DND-41 (cell line): ENCODE results near the gene EHF.

ENCODE experiments used
- ATAC-seq: fragments of 200-7000 bp; cut with Tn5 transposase; 3 replicates; pipeline ENCODE4 v1.9.1; 2021; ENCODE audit warnings: low read depth; ENCODE audit not compliant: insufficient read depth
- DNase-seq: peaks from one replicate; pipeline ENCODE4 v3.0.0-alpha.2; 2020
- H2AFZ ChIP-seq: 2 replicates; pipeline ENCODE4 v1.6.0; 2012; ENCODE audit warnings: low read depth, low read length
- H3K27ac ChIP-seq: 2 replicates; pipeline ENCODE4 v1.5.1; 2012; ENCODE audit warnings: low read length, inconsistent platforms
- H3K27me3 ChIP-seq: fragments of 200-600 bp; sonication (generic); 2 replicates; pipeline ENCODE4 v1.6.0; 2012; ENCODE audit warnings: low read length, mild to moderate bottlenecking, inconsistent platforms; ENCODE audit not compliant: insufficient read depth, poor library complexity
- H3K36me3 ChIP-seq: 2 replicates; pipeline ENCODE4 v1.5.1; 2012; ENCODE audit warnings: low read length, inconsistent platforms; ENCODE audit not compliant: insufficient read depth
- H3K4me1 ChIP-seq: 2 replicates; pipeline ENCODE4 v1.5.1; 2012; ENCODE audit warnings: mild to moderate bottlenecking, low read length; ENCODE audit not compliant: insufficient read depth
- H3K4me2 ChIP-seq: 2 replicates; pipeline ENCODE4 v1.6.0; 2012; ENCODE audit warnings: mild to moderate bottlenecking, moderate library complexity, low read length, inconsistent platforms; ENCODE audit not compliant: insufficient read depth
- H3K4me3 ChIP-seq, 2 experiments: fragments of 200-600 bp in 1 of 2; shearing (Covaris generic) in 1 of 2; 2 replicates each; pipeline ENCODE4 v1.5.1; 2012 to 2016; ENCODE audit warnings: inconsistent platforms in 2 of 2, low read length in 2 of 2, mild to moderate bottlenecking in 2 of 2, low read depth in 1 of 2, moderate library complexity in 1 of 2
- H3K79me2 ChIP-seq: 2 replicates; pipeline ENCODE4 v1.6.0; 2012; ENCODE audit warnings: low read length, inconsistent platforms; ENCODE audit not compliant: insufficient read depth
- H3K9ac ChIP-seq: 2 replicates; pipeline ENCODE4 v1.6.0; 2012; ENCODE audit warnings: low read depth, mild to moderate bottlenecking, inconsistent platforms, low read length, moderate library complexity
- H3K9me3 ChIP-seq: 2 replicates; pipeline ENCODE4 v1.5.1; 2012; ENCODE audit warnings: low read length, moderate library complexity, mild to moderate bottlenecking, inconsistent platforms; ENCODE audit not compliant: insufficient read depth, severe bottlenecking
- H4K20me1 ChIP-seq: 2 replicates; pipeline ENCODE4 v1.6.0; 2012; ENCODE audit warnings: low read length; ENCODE audit not compliant: insufficient read depth
- CTCF ChIP-seq: IDR thresholded peaks from 2 replicates; pipeline ENCODE4 v1.5.1; 2012; ENCODE audit warnings: borderline replicate concordance, low read length, moderate library complexity, mild to moderate bottlenecking; ENCODE audit not compliant: poor library complexity, severe bottlenecking; ENCODE audit errors: extremely low read depth
- EZH2 ChIP-seq: IDR thresholded peaks from 3 replicates; pipeline ENCODE4 v1.6.1; 2012; ENCODE audit warnings: borderline replicate concordance, low read depth, mild to moderate bottlenecking, moderate library complexity, low read length, inconsistent platforms; ENCODE audit not compliant: severe bottlenecking

EHF gene

GRCh38 chr11:34575671-34576070 is 45.2 kb upstream of the EHF start:
- no peaks in the 10 kb centered on the region for H3K4me1 ChIP-seq
- no peak overlapping the region for H3K4me2 ChIP-seq
- no peak overlapping the region for H3K27ac ChIP-seq
- no peak overlapping the region for H3K4me3 ChIP-seq
- no peak overlapping the region for H2AFZ ChIP-seq
- ATAC-seq (no peak), DNase-seq (no peak)
- H3K27me3 ChIP-seq, result peaks cover 29% of the 10 kb centered on the region
- H3K36me3 ChIP-seq, result no peaks in the 10 kb centered on the region
- TF ChIP-seq EZH2 (no peak), CTCF (no peak)
- H4K20me1 ChIP-seq, result 0 out of 2 replicates have a peak, but pooled peaks cover 3% of the 10 kb centered on the region
- H3K79me2 ChIP-seq, result no peaks in the 10 kb centered on the region
- H3K9ac ChIP-seq, result no peak overlapping the region
- H3K9me3 ChIP-seq, result no peaks in the 10 kb centered on the region

- H3K4me1 ChIP-seq, result no peaks in the 10 kb centered on the region
- peaks cover 36% of the 10 kb centered on the region for H3K27me3 ChIP-seq
- no peak overlapping the region for H3K4me2 ChIP-seq
- H3K36me3 ChIP-seq, result no peaks in the 10 kb centered on the region
- H4K20me1 ChIP-seq, result 0 out of 2 replicates have a peak, but pooled peaks cover 3% of the 10 kb centered on the region
- ATAC-seq (no peak), DNase-seq (no peak)
- no peaks in the 10 kb centered on the region for H3K79me2 ChIP-seq
- no peak overlapping the region for H2AFZ ChIP-seq
- TF ChIP-seq EZH2, result no peak
- TF ChIP-seq CTCF, result no peak
- H3K4me3 ChIP-seq, result no peak overlapping the region
- H3K9me3 ChIP-seq, result no peaks in the 10 kb centered on the region
- no peak overlapping the region for H3K27ac ChIP-seq
- H3K9ac ChIP-seq, result no peak overlapping the region
Observed at GRCh38 chr11:34576331-34576730, 44.6 kb upstream of the EHF start.

GRCh38 chr11:34583818-34584217 is 37.1 kb upstream of the EHF start:
- Histone ChIP-seq H3K27ac (no peak overlapping the region), H2AFZ (no peak overlapping the region), H3K27me3 (peaks cover 33% of the 10 kb centered on the region), H3K9me3 (no peaks in the 10 kb centered on the region), H3K4me1 (no peaks in the 10 kb centered on the region), H3K79me2 (no peaks in the 10 kb centered on the region), H4K20me1 (no peaks in the 10 kb centered on the region), H3K4me3 (no peak overlapping the region), H3K36me3 (no peaks in the 10 kb centered on the region), H3K4me2 (no peak overlapping the region), H3K9ac (no peak overlapping the region)
- DNase-seq (no peak), ATAC-seq (no peak)
- no peak for TF ChIP-seq CTCF

GRCh38 chr11:34585304-34585734 is 35.6 kb upstream of the EHF start:
- no peaks in the 10 kb centered on the region for H3K4me1 ChIP-seq
- H3K27me3 ChIP-seq, result peaks cover 22% of the 10 kb centered on the region
- no peak overlapping the region for H3K4me2 ChIP-seq
- no peak for ATAC-seq
- no peak for DNase-seq
- H3K27ac ChIP-seq, result no peak overlapping the region
- no peak overlapping the region for H2AFZ ChIP-seq
- H3K9ac ChIP-seq, result no peak overlapping the region
- H3K36me3 ChIP-seq, result no peaks in the 10 kb centered on the region
- H3K4me3 ChIP-seq, result no peak overlapping the region
- no peak for TF ChIP-seq EZH2
- TF ChIP-seq CTCF, result no peak
- H3K9me3 ChIP-seq, result no peaks in the 10 kb centered on the region
- no peaks in the 10 kb centered on the region for H4K20me1 ChIP-seq
- no peaks in the 10 kb centered on the region for H3K79me2 ChIP-seq
